ENCODE results near the gene FKBP15. TPM values are rescaled to one million over a fixed set of nuclear protein-coding genes. Genes with fewer than 3 reads are reported as not detected.
"Not testable (repeated sequence)": the region's sequence is repeated elsewhere in the genome, so short reads cannot be mapped to it uniquely, and the experiment has no call there.

FKBP15 gene
- total and polyA plus RNA-seq, 12 donors, result 14.1 to 38.1 (median 28.3) TPM

DNA sequence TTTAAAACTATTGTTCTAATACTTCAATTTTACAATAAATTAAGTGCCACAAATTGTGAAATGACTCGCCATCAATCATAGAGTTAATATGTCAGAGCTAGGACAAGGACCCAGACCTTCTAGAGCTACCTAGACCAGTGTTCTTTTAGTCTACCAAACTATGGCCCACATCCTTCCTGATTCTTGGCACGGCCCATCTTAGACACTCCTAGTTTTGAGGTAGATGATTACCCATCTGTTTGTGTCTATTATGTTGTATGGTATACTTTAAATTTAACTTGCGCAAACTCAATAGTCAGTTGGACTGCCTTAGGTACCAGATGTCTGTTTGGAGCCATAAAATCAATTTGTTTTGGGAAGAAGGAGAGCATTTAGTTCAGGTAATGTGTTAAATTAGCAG lies 36.8 kb upstream of the FKBP15 start:
- intact Hi-C loops (cut with DNase I), result no loop called here
- peaks cover 0 to 5% of the 10 kb centered on the region in 2 donors for H3K4me1 ChIP-seq (replicated peaks in 1 of 2)
- DNase-seq, result no peak
- no peaks in the 10 kb centered on the region for H3K9me3 ChIP-seq (replicated peaks in 1 of 3)
- TF ChIP-seq, protein P1, sequence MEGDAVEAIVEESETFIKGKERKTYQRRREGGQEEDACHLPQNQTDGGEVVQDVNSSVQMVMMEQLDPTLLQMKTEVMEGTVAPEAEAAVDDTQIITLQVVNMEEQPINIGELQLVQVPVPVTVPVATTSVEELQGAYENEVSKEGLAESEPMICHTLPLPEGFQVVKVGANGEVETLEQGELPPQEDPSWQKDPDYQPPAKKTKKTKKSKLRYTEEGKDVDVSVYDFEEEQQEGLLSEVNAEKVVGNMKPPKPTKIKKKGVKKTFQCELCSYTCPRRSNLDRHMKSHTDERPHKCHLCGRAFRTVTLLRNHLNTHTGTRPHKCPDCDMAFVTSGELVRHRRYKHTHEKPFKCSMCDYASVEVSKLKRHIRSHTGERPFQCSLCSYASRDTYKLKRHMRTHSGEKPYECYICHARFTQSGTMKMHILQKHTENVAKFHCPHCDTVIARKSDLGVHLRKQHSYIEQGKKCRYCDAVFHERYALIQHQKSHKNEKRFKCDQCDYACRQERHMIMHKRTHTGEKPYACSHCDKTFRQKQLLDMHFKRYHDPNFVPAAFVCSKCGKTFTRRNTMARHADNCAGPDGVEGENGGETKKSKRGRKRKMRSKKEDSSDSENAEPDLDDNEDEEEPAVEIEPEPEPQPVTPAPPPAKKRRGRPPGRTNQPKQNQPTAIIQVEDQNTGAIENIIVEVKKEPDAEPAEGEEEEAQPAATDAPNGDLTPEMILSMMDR (IDR thresholded peaks at IDR 0.05), result no peak
- no peak overlapping the region for H3K27ac ChIP-seq
- no peaks in the 10 kb centered on the region for H3K27me3 ChIP-seq
- 93 to 100% (median 94%) methylated on average over 3 of the region's 3 CpGs for WGBS, 4 donors
- H3K4me3 ChIP-seq, result no peak overlapping the region
- peaks cover 0 to 46% of the 10 kb centered on the region in 2 donors for H3K36me3 ChIP-seq (replicated peaks in 1 of 2)

- no peak for DNase-seq
- no peaks in the 10 kb centered on the region for H3K27me3 ChIP-seq
- no peak overlapping the region for H3K27ac ChIP-seq
- H3K36me3 ChIP-seq (replicated peaks in 1 of 2), result peaks cover 0 to 24% of the 10 kb centered on the region in 2 donors
- no peaks in the 10 kb centered on the region for H3K9me3 ChIP-seq (replicated peaks in 1 of 3)
- peaks cover 0 to 5% of the 10 kb centered on the region in 2 donors for H3K4me1 ChIP-seq (replicated peaks in 1 of 2)
- H3K4me3 ChIP-seq, result no peak overlapping the region
- intact Hi-C loops (cut with DNase I), result no loop called here
- 72 to 82% (median 78%) methylated on average over 6 of the region's 6 CpGs for WGBS, 4 donors
- TF ChIP-seq POLR2A (IDR thresholded peaks at IDR 0.05), result no peak
- TF ChIP-seq, protein P1 (IDR thresholded peaks at IDR 0.05), result no peak
Measured at GRCh38 chr9:113255438-113255837, 34.4 kb upstream of the FKBP15 start.

DNA sequence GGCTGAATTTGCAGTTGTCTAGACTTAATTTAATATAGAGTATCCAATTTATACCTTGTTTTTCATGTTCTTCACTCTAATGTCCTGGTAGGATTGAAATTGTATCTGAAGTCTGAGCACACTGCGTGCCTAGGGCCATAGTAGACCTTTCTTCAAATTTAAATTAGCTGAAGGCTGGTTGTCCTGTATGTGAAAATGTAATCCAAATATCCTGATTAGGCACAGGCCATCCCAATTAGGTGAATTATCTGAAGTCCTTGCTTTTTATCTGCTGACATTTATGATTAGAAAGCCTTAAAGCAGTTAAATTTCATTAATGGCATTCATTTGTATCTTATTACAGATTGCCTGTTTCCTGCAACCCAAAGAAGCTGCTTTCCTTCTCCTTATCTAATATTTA lies 33.9 kb upstream of the FKBP15 start:
- Histone ChIP-seq H3K27me3 (no peaks in the 10 kb centered on the region), H3K27ac (no peak overlapping the region), H3K36me3 (replicated peaks in 1 of 2) (peaks cover 0 to 20% of the 10 kb centered on the region in 2 donors), H3K9me3 (replicated peaks in 1 of 3) (no peaks in the 10 kb centered on the region), H3K4me1 (replicated peaks in 1 of 2) (peaks cover 0 to 5% of the 10 kb centered on the region in 2 donors), H3K4me3 (no peak overlapping the region)
- 90 to 96% (median 93%) methylated on average over 1 of the region's 1 CpG for WGBS, 4 donors
- DNase-seq, result no peak
- intact Hi-C loops (cut with DNase I), result no loop called here
- TF ChIP-seq, protein P1 (IDR thresholded peaks at IDR 0.05), result no peak
- no peak for TF ChIP-seq POLR2A (IDR thresholded peaks at IDR 0.05)

GRCh38 chr9:113250807-113251206 lies 29.7 kb upstream of the FKBP15 start:
- Histone ChIP-seq H3K4me3 (no peak overlapping the region), H3K4me1 (replicated peaks in 1 of 2) (no peaks in the 10 kb centered on the region)

DNA sequence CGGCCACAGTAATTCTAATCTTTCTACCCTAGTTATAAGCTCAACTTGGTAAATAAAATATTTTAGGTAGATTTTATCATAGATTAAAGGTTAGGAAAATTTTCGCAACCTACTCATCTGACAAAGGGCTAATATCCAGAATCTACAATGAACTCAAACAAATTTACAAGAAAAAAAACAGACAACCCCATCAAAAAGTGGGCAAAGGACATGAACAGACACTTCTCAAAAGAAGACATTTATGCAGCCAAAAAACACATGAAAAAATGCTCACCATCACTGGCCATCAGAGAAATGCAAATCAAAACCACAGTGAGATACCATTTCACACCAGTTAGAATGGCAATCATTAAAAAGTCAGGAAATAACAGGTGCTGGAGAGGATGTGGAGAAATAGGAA lies 28.6 kb upstream of the FKBP15 start:
- H3K27ac ChIP-seq; H3K4me1 ChIP-seq (replicated peaks in 1 of 2); H3K36me3 ChIP-seq (replicated peaks in 1 of 2); intact Hi-C loops (cut with DNase I); H3K9me3 ChIP-seq (replicated peaks in 1 of 3); H3K27me3 ChIP-seq; H3K4me3 ChIP-seq; DNase-seq: not testable (repeated sequence)
- 97 to 100% (median 98%) methylated on average over 2 of the region's 2 CpGs for WGBS, 4 donors

More at GRCh38 chr9:113250807-113251206, 29.7 kb upstream of the FKBP15 start:
- no peak overlapping the region for H3K27ac ChIP-seq
- intact Hi-C loops (cut with DNase I), result no loop called here
- no peak for TF ChIP-seq POLR2A (IDR thresholded peaks at IDR 0.05)
- TF ChIP-seq, protein P1 (IDR thresholded peaks at IDR 0.05), result no peak
- H3K9me3 ChIP-seq (replicated peaks in 1 of 3), result no peaks in the 10 kb centered on the region
- DNase-seq, result no peak
- WGBS, 4 donors, result 87 to 88% (median 87%) methylated on average over 2 of the region's 2 CpGs
- H3K36me3 ChIP-seq (replicated peaks in 1 of 2), result no peaks in the 10 kb centered on the region
- H3K27me3 ChIP-seq, result no peaks in the 10 kb centered on the region

Measured in adrenal gland (tissue), 12 donors.